Activated CD8-positive, alpha-beta T cell treated with anti-CD3 and anti-CD28 coated beads, Interleukin-2, amount 10 ng/mL, durations not matched to agents 7 days and 5 days (primary cell): Measurements from ENCODE around the gene IGDCC3. TPM values are rescaled to one million over a fixed set of nuclear protein-coding genes. Genes with fewer than 3 reads are reported as not detected.

Source experiments
- ATAC-seq: fragments of 150-1000 bp; cut with Tn5 transposase; one replicate; pipeline ENCODE4 v1.10.0; 2021; ENCODE audit warnings: moderate library complexity
- CTCF ChIA-PET: fragments of 350-600 bp; sonication (Branson Sonifier 250); formaldehyde crosslinking; loops from one replicate; lab custom pipeline; 2021; ENCODE audit warnings: antibody characterized with exemption; lab: Charles Lee
- POLR2A ChIA-PET: fragments of 350-600 bp; sonication (Branson Sonifier 250); formaldehyde crosslinking; loops from one replicate; lab custom pipeline; 2021; ENCODE audit warnings: antibody characterized with exemption; lab: Charles Lee
- DNase-seq: peaks from one replicate; pipeline ENCODE4 v3.0.0-alpha.2; 2020
- H3K27ac Mint-ChIP-seq: one replicate; pipeline ENCODE4 v1.8.0; 2021; ENCODE audit warnings: mild to moderate bottlenecking, mixed read lengths
- H3K27me3 Mint-ChIP-seq: one replicate; pipeline ENCODE4 v1.8.0; 2021; ENCODE audit warnings: low read depth, mixed read lengths
- H3K36me3 Mint-ChIP-seq: one replicate; pipeline ENCODE4 v1.8.0; 2021; ENCODE audit warnings: low read depth, mixed read lengths
- H3K4me1 Mint-ChIP-seq: one replicate; pipeline ENCODE4 v1.8.0; 2021; ENCODE audit warnings: low read depth, mixed read lengths
- H3K4me3 Mint-ChIP-seq: one replicate; pipeline ENCODE4 v1.8.0; 2021; ENCODE audit warnings: mild to moderate bottlenecking, mixed read lengths
- H3K9me3 Mint-ChIP-seq: one replicate; pipeline ENCODE4 v1.8.0; 2022; ENCODE audit warnings: mixed read lengths; ENCODE audit not compliant: insufficient read depth
- total RNA-seq, 2 experiments: library from RNA; stranded (reverse); gene quantifications; one replicate each; pipeline ENCODE4 v1.2.3, GENCODE V29; 2021

IGDCC3 gene
- total RNA-seq, 2 experiments from 2014 or later: not detected

DNA sequence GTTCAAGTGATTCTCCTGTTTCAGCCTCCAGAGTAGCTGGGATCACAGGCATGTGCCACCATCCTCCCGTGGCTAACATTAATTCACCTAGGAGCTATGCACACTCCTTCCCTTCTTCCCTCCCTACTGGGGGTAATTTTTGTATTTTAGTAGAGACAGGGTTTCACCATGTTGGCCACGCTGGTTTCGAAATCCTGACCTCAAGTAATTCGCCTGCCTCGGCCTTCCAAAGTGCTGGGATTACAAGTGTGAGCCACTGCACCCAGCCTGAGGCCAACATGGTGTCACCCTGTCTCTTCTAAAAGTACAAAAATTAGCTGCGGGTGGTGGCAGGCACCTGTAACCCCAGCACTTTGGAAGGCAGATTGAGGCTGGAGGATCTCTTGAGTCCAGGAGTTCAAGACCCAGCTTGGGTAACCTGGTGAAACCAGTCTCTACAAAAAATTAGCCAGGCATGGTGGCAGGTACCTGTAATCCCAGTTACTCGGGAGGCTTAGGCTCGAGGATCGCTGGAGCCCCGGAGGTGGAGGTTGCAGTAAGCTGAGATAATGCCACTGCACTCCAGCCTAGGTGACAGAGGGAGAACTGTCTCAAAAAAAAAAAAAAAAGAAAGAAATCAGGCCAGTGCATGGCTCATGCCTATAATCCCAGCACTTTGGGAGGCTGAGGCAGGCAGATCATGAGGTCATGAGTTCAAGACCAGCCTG lies 67.2 kb downstream of the IGDCC3 start:
- ATAC-seq: no peak
- H3K36me3 Mint-ChIP-seq: no peaks in the 10 kb centered on the region

DNA sequence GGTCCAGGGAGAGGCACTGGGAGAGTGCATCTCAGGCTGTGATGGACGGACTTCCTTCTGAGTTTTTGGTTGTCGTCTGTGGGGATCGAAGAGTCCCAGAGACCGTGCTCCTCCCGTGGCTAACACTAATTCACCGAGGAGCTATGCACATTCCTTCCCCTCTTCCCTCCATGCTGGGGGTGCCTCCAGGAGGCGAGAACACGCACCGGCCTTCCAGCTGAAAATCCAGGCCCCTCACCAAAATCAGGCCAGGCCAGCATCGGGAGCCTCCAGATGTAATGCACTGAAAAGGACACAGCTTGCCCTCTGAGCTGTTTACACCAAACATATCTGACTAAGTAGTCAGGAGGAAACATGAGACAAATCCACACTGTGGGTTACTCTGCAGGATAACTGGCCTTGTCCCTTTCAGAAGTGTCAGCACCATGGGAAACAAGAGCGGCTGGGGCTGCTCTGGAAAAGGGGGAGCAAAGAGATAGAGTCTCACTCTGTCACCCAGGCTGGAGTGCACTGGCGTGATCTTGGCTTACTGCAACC lies 67.9 kb downstream of the IGDCC3 start:
- peaks cover 16% of the 10 kb centered on the region for H3K4me1 Mint-ChIP-seq
- no peaks in the 10 kb centered on the region for H3K36me3 Mint-ChIP-seq
- no peak overlapping the region for H3K4me3 Mint-ChIP-seq
- DNase-seq: no peak
- ChIA-PET CTCF (no interaction called here), POLR2A (no interaction called here)
- no peaks in the 10 kb centered on the region for H3K27me3 Mint-ChIP-seq
- no peaks in the 10 kb centered on the region for H3K9me3 Mint-ChIP-seq
- ATAC-seq: no peak
- H3K27ac Mint-ChIP-seq: no peak overlapping the region

More for the DNA sequence above, 67.2 kb downstream of the IGDCC3 start:
- Mint-ChIP-seq H3K9me3 (no peaks in the 10 kb centered on the region), H3K4me1 (peaks cover 11% of the 10 kb centered on the region), H3K4me3 (no peak overlapping the region), H3K27ac (no peak overlapping the region), H3K27me3 (peaks cover 2% of the 10 kb centered on the region)
- no peak for DNase-seq
- POLR2A ChIA-PET: interaction anchor here (1.6 kb wide), 1 partner anchor 177 kb away, joined by 3 read pairs; the partner anchor contains the start of gene PDCD7
- CTCF ChIA-PET: interaction anchor here (0.5 kb wide), 1 partner anchor 40 kb away, joined by 3 read pairs; no protein-coding TSS in a partner anchor

- DNase-seq: no peak
- H3K4me3 Mint-ChIP-seq: no peak overlapping the region
- no peaks in the 10 kb centered on the region for H3K36me3 Mint-ChIP-seq
- POLR2A ChIA-PET: interaction anchor here (0.6 kb wide), 1 partner anchor 509 kb away, joined by 3 read pairs; no protein-coding TSS in a partner anchor
- no peak overlapping the region for H3K27ac Mint-ChIP-seq
- H3K4me1 Mint-ChIP-seq: peaks cover 27% of the 10 kb centered on the region
- no peak for ATAC-seq
- H3K9me3 Mint-ChIP-seq: no peaks in the 10 kb centered on the region
- CTCF ChIA-PET: interaction anchor here (1.8 kb wide), 1 partner anchor 10 kb away, joined by 11 read pairs; no protein-coding TSS in a partner anchor
- no peaks in the 10 kb centered on the region for H3K27me3 Mint-ChIP-seq
Measured at GRCh38 chr15:65307978-65308377, 69.8 kb downstream of the IGDCC3 start.

DNA sequence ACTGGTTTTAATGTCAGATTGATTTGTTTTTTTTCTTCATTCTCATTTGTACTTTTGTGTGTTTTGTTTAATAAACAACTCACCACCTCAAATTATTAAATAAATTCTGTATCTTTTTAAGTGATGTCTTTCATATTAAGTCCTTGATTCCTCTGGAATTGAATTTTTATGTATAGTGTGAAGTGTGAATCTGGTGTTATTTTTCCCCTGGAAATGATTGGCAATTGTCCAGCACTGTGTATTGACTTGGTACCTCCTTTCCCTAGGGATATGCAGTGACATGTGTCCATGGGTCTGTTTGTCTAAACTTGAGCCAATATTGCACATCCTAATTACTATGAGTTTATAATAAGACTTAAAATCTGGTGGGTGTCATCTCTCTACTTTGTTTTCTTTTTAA lies 71.3 kb downstream of the IGDCC3 start:
- H3K27ac Mint-ChIP-seq: no peak overlapping the region
- CTCF ChIA-PET: interaction anchor here (1.0 to 2.4 kb wide), 2 partner anchors 11 to 21 kb away, joined by 3 to 9 read pairs; no protein-coding TSS in a partner anchor
- no peak for DNase-seq
- no peaks in the 10 kb centered on the region for H3K9me3 Mint-ChIP-seq
- H3K4me1 Mint-ChIP-seq: peaks cover 30% of the 10 kb centered on the region
- H3K36me3 Mint-ChIP-seq: no peaks in the 10 kb centered on the region
- H3K4me3 Mint-ChIP-seq: no peak overlapping the region
- no peaks in the 10 kb centered on the region for H3K27me3 Mint-ChIP-seq
- no peak for ATAC-seq
- POLR2A ChIA-PET: interaction anchor here (0.7 to 1.1 kb wide), 3 partner anchors 36 to 173 kb away, joined by 3 to 5 read pairs (median 3); partner anchors contain the start of gene PDCD7

DNA sequence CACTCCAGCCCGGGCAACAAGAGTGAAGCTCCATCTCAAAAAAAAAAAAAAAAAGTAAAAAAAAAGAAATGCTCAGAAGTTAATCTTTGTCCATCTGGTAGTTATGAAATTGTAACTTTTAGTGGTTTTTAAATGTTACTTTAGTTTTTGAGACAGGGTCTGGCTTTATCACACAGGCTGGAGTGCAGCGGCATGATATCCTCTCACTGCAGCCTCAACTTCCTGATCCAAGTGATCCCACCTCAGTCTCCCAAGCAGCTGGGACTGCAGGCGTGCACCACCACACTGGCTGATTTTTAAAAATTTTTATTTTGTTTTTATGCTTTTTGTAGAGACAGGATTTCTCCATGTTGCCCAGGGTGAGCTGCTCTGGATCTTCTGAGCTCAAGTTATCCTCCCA lies 72.0 kb downstream of the IGDCC3 start:
- H3K27me3 Mint-ChIP-seq: no peaks in the 10 kb centered on the region
- H3K9me3 Mint-ChIP-seq: no peaks in the 10 kb centered on the region
- no peak overlapping the region for H3K27ac Mint-ChIP-seq
- H3K4me1 Mint-ChIP-seq: peaks cover 30% of the 10 kb centered on the region
- H3K36me3 Mint-ChIP-seq: no peaks in the 10 kb centered on the region
- ChIA-PET POLR2A (interaction anchor here (0.7 to 3.2 kb wide), 7 partner anchors 9 to 172 kb away, joined by 3 to 115 read pairs (median 5); partner anchors contain the start of genes PARP16 and PDCD7), CTCF (interaction anchor here (1.0 to 2.4 kb wide), 4 partner anchors 9 to 79 kb away, joined by 3 to 9 read pairs (median 4); no protein-coding TSS in a partner anchor)
- H3K4me3 Mint-ChIP-seq: no peak overlapping the region
- DNase-seq (no peak), ATAC-seq (peak; percentile 0)

- Mint-ChIP-seq H3K27ac (peak overlapping the region; percentile 95), H3K36me3 (peaks cover 2% of the 10 kb centered on the region), H3K27me3 (no peaks in the 10 kb centered on the region), H3K4me1 (peaks cover 35% of the 10 kb centered on the region), H3K9me3 (no peaks in the 10 kb centered on the region), H3K4me3 (peak overlapping the region; percentile 92)
- POLR2A ChIA-PET: interaction anchor here (0.6 to 3.2 kb wide), 73 partner anchors 8 to 1436 kb away, joined by 3 to 115 read pairs (median 5); partner anchors contain the start of genes CLPX, DENND4A, DPP8 and HACD3
- no peak for DNase-seq
- peak; percentile 72 for ATAC-seq
- CTCF ChIA-PET: interaction anchor here (0.6 to 2.4 kb wide), 15 partner anchors 10 to 411 kb away, joined by 3 to 11 read pairs (median 4); partner anchors contain the start of gene PARP16
Measured at GRCh38 chr15:65305150-65305758, 72.5 kb downstream of the IGDCC3 start.

DNA sequence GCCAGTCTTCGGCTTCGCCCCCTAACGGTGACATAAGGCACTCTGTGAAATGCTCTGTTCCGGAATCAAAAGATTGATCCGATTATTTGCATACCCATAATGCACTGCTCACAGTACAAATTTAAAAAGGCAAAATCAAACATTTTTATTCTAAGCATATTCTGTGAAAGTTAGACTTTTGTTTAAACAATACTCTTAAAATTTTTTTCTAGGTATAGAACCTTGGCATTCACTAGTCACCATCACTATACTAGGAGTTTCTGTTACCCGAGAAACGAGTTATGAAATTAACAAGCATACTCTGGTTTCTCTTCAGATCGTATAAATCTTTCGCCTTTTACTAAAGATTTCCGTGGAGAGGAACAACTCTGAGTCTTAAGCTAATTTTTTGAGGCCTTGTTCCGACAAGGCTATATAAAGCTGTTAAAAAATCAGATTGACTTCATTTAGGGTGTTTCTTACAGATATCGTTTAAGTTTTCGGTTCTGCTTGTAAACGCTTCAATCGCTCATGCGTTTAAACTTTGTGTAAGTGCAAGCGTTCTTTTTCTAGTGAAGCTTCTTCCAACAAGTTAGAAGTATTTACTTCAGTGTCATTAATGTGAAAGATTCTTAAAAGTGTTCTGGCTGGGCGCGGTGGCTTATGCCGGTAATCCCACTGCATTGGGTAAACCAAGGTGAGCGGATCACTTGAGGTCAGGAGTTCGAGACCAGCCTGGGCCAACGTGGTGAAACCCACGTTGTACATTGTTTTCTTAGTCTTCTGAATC lies 73.2 kb downstream of the IGDCC3 start, which contains the start of gene RNU5B-1:
Gene RNU5B-1 (plus strand): TSS at position 297 of the 769 bp plus-strand sequence.
- ChIA-PET CTCF (interaction anchor here (0.6 to 2.4 kb wide), 14 partner anchors 10 to 411 kb away, joined by 3 to 11 read pairs (median 4); partner anchors contain the start of gene PARP16), POLR2A (interaction anchor here (0.6 to 3.2 kb wide), 77 partner anchors 8 to 1436 kb away, joined by 3 to 115 read pairs (median 5); partner anchors contain the start of genes CLPX, DENND4A, DPP8 and HACD3)
- H3K4me3 Mint-ChIP-seq: peak within 1 kb of the TSS; percentile 92
- H3K4me1 Mint-ChIP-seq: peaks cover 42% of the 10 kb centered on the region
- ATAC-seq (peak; percentile 73), DNase-seq (peak; percentile 90)
- H3K36me3 Mint-ChIP-seq: peaks cover 2% of the 10 kb centered on the region
- H3K27ac Mint-ChIP-seq: peak within 1 kb of the TSS; percentile 95
- no peaks in the 10 kb centered on the region for H3K9me3 Mint-ChIP-seq
- H3K27me3 Mint-ChIP-seq: no peaks in the 10 kb centered on the region

DNA sequence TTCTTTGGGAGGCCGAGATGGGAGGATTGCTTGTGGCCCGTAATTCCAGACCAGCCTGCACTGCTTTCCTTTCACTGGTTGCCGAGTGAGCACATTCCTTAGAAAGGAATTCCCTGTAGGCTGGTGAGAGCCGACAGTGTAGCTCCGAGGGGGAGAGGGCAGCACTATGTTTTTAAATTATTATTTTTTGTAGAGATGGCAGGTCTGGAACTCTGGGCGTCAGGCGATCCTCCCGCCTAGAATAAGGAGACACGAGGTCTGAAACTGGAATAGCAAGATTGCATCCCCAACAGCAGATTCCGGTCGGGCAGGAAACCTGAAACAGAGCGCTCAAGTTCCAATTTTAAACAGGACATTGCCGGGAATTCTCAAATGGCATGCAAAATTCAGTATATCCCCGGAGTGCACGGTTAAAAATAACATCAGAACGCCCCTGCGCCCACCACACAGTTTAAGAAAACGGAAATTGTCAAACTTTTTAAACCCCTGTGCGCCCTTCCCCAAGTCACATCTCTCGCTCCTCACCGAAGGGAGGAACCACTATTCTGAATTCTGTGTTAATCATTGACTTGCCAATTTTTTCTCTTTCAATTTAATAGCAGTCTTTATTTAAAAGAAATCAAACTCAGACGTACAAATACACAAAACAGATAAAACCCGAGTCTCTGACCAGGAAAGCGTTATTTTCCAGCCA lies 74.0 kb downstream of the IGDCC3 start:
- Mint-ChIP-seq H3K27ac (peak overlapping the region; percentile 95), H3K4me1 (peaks cover 47% of the 10 kb centered on the region), H3K36me3 (peaks cover 2% of the 10 kb centered on the region), H3K27me3 (no peaks in the 10 kb centered on the region), H3K4me3 (peak overlapping the region; percentile 92), H3K9me3 (no peaks in the 10 kb centered on the region)
- no peak for DNase-seq
- ATAC-seq: no peak
- ChIA-PET CTCF (interaction anchor here (0.9 to 2.4 kb wide), 9 partner anchors 13 to 410 kb away, joined by 3 to 11 read pairs (median 4); partner anchors contain the start of gene PARP16), POLR2A (interaction anchor here (0.8 to 3.2 kb wide), 49 partner anchors 7 to 584 kb away, joined by 3 to 115 read pairs (median 5); partner anchors contain the start of genes CLPX, DENND4A, DPP8 and HACD3)

GRCh38 chr15:65302061-65302460 lies 75.7 kb downstream of the IGDCC3 start:
- H3K4me1 Mint-ChIP-seq: peaks cover 62% of the 10 kb centered on the region
- ChIA-PET CTCF (no interaction called here), POLR2A (interaction anchor here (2.9 kb wide), 1 partner anchor 15 kb away, joined by 42 read pairs; the partner anchor contains the start of gene PARP16)
- ATAC-seq: no peak
- H3K36me3 Mint-ChIP-seq: peaks cover 2% of the 10 kb centered on the region
- H3K27me3 Mint-ChIP-seq: no peaks in the 10 kb centered on the region
- no peak for DNase-seq
- H3K4me3 Mint-ChIP-seq: no peak overlapping the region
- no peak overlapping the region for H3K27ac Mint-ChIP-seq
- no peaks in the 10 kb centered on the region for H3K9me3 Mint-ChIP-seq

DNA sequence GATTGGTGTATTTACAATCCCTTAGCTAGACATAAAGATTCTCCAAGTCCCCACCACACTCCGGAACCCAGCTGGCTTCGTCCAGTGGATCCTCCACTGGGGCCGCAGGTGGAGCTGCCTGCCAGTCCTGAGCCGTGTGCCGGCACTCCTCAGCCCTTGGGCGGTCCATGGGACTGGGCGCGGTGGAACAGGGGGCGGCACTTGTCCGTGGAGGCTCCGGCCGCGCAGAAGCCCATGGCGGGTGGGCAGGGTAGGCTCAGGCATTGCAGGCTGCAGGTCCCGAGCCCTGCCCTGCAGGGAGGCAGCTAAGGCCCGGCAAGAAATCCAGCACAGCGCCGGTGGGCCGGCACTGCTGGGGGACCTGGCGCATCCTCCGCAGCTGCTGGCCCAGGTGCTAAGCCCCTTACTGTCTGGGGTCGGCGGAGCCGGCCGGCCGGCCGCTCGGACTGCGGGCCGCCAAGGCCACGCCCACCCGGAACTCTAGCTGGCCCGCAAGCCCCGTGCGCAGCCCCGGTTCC lies 76.8 kb downstream of the IGDCC3 start:
- POLR2A ChIA-PET: interaction anchor here (0.9 to 2.9 kb wide), 7 partner anchors 14 to 267 kb away, joined by 3 to 42 read pairs (median 5); partner anchors contain the start of genes CLPX and PARP16
- H3K4me1 Mint-ChIP-seq: peaks cover 60% of the 10 kb centered on the region
- DNase-seq (no peak), ATAC-seq (no peak)
- H3K9me3 Mint-ChIP-seq: no peaks in the 10 kb centered on the region
- peak overlapping the region; percentile 92 for H3K27ac Mint-ChIP-seq
- no peaks in the 10 kb centered on the region for H3K27me3 Mint-ChIP-seq
- peaks cover 7% of the 10 kb centered on the region for H3K36me3 Mint-ChIP-seq
- CTCF ChIA-PET: interaction anchor here (1.0 to 2.0 kb wide), 5 partner anchors 14 to 267 kb away, joined by 3 to 9 read pairs (median 4); partner anchors contain the start of gene PARP16
- no peak overlapping the region for H3K4me3 Mint-ChIP-seq
